ENCODE results near the gene ATG14. TPM values are rescaled to one million over a fixed set of nuclear protein-coding genes. Genes with fewer than 3 reads are reported as not detected.
"Not testable (repeated sequence)": the region's sequence is repeated elsewhere in the genome, so short reads cannot be mapped to it uniquely, and the experiment has no call there.

Gene ATG14
- total and polyA plus RNA-seq, 2 donors = 8.1 to 12.3 TPM

DNA sequence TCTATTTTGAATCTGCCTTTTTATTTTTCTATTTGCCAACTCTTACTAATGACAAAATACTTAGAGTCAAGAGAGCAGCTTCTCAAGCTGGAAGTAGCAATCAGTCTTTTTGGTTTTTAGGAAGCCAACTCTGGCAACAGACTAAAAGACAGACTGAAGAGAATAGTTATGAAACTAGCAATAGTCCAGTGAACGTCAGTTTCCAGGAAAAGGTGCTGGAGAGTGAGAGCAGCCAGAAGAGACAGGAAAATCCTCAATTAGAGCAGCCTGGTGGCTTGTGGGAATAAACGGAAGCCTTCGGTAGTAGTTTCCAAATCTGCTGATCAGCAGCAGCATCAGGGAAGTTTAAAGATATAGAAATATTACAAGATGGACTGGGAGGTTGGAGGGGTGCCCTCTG, 27.1 kb downstream of the ATG14 start:
- H3K36me3 ChIP-seq (ENCODE audit: control insufficient read depth in 2 of 2, insufficient read depth in 2 of 2, low read length in 1 of 2) = peaks cover 15 to 47% of the 10 kb centered on the region in 2 donors

DNA sequence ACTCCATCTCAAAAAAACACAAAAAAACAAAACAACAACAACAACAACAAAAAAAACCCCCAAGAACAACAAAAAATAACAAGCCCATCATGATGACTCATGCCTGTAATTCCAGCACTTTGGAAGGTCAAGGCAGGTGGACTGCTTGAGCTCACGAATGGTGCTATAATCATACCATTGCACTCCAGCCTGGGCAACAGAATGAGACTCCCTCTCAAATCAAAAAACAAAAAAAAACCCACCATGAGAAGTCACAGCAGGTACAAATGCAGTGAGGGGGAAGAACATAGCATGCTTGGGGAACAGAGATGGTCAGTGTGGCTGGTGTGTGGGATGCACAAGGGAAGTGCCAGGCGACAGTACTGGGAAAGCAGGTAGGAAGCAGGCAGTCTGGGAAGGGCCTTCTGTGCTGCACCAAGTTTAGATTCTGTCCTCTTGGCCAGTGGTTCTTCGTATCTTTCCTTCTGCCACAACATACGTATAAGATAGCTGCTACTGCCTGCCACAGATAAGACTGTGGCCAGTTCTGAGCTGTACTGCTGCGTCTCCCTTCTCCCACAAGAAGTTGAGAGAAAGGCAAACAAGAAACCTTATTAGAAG, 28.0 kb downstream of the ATG14 start:
- Histone ChIP-seq H3K36me3 (ENCODE audit: control insufficient read depth in 2 of 2, insufficient read depth in 2 of 2, low read length in 1 of 2) (peaks cover 11 to 47% of the 10 kb centered on the region in 2 donors), H3K4me3 (ENCODE audit: low read length in 2 of 2) (no peak overlapping the region), H3K27me3 (ENCODE audit: control insufficient read depth in 2 of 2, insufficient read depth in 1 of 2, low read length in 1 of 2) (no peaks in the 10 kb centered on the region), H3K27ac (ENCODE audit: low read depth in 1 of 2, low read length in 1 of 2) (no peak overlapping the region), H3K4me1 (ENCODE audit: control insufficient read depth in 2 of 2, insufficient read depth in 2 of 2, low read length in 2 of 2) (no peaks in the 10 kb centered on the region), H3K9me3 (ENCODE audit: control insufficient read depth in 2 of 2, insufficient read depth in 1 of 2, low read length in 1 of 2) (no peaks in the 10 kb centered on the region)
- 98% methylated on average over 5 of the region's 5 CpGs for WGBS
- no peak for DNase-seq (ENCODE audit: low read depth in 6 of 9, low spot score in 9 of 9)

More for the DNA sequence above, 27.1 kb downstream of the ATG14 start:
- 96% methylated on average over 3 of the region's 3 CpGs for WGBS
- H3K4me3 ChIP-seq (ENCODE audit: low read length in 2 of 2) = no peak overlapping the region
- H3K4me1 ChIP-seq (ENCODE audit: control insufficient read depth in 2 of 2, insufficient read depth in 2 of 2, low read length in 2 of 2) = no peaks in the 10 kb centered on the region
- no peak overlapping the region for H3K27ac ChIP-seq (ENCODE audit: low read depth in 1 of 2, low read length in 1 of 2)
- no peak for DNase-seq (ENCODE audit: low read depth in 6 of 9, low spot score in 9 of 9)
- no peaks in the 10 kb centered on the region for H3K27me3 ChIP-seq (ENCODE audit: control insufficient read depth in 2 of 2, insufficient read depth in 1 of 2, low read length in 1 of 2)
- H3K9me3 ChIP-seq (ENCODE audit: control insufficient read depth in 2 of 2, insufficient read depth in 1 of 2, low read length in 1 of 2) = no peaks in the 10 kb centered on the region

DNA sequence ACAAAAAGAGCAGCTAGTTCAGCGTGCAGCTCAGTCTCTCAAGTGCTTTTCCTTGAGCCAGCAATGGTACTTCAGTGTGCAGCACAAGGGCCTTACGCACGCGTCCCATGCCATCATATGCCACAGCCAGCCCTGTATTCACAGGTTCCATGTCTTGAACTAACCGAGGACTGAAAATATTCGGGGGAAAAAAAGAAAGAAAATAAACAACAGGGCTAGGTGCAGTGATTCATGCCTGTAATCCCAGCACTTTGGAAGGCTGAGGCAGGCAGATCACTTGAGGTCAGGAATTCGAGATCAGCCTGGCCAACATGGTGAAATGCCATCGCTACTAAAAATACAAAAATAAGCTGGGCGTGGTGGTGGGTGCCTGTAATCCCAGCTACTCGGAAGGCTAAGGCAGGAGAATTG, 28.6 kb downstream of the ATG14 start:
- WGBS = 95% methylated on average over 10 of the region's 10 CpGs
- H3K36me3 ChIP-seq (ENCODE audit: control insufficient read depth in 2 of 2, insufficient read depth in 2 of 2, low read length in 1 of 2) = peaks cover 14 to 44% of the 10 kb centered on the region in 2 donors

DNA sequence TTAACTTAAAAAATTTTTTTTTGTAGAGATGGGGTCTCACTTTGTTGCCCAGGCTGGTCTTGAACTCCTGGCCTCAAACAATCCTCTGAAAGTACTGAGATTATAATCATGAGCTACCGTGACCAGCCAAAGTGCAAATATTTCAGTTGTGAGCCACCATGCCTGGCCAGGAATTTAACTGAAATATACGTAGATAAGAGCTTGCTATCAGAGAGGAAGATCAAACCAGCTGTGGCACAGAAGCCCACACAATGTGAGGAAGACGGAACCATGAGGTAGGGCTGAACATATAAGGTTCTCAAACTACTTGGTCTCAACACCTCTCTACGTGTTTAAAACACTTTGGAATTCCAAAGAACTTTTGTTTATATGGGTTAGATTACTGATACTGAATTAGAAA, 29.1 kb downstream of the ATG14 start:
- no peaks in the 10 kb centered on the region for H3K4me1 ChIP-seq (ENCODE audit: control insufficient read depth in 2 of 2, insufficient read depth in 2 of 2, low read length in 2 of 2)
- H3K36me3 ChIP-seq (ENCODE audit: control insufficient read depth in 2 of 2, insufficient read depth in 2 of 2, low read length in 1 of 2) = peaks cover 14 to 42% of the 10 kb centered on the region in 2 donors
- no peaks in the 10 kb centered on the region for H3K9me3 ChIP-seq (ENCODE audit: control insufficient read depth in 2 of 2, insufficient read depth in 1 of 2, low read length in 1 of 2)
- no peak overlapping the region for H3K4me3 ChIP-seq (ENCODE audit: low read length in 2 of 2)
- no peak overlapping the region for H3K27ac ChIP-seq (ENCODE audit: low read depth in 1 of 2, low read length in 1 of 2)
- DNase-seq (ENCODE audit: low read depth in 6 of 9, low spot score in 9 of 9) = no peak
- WGBS = 92% methylated on average over 4 of the region's 4 CpGs
- no peaks in the 10 kb centered on the region for H3K27me3 ChIP-seq (ENCODE audit: control insufficient read depth in 2 of 2, insufficient read depth in 1 of 2, low read length in 1 of 2)

More for the DNA sequence above, 28.6 kb downstream of the ATG14 start:
- H3K4me1 ChIP-seq (ENCODE audit: control insufficient read depth in 2 of 2, insufficient read depth in 2 of 2, low read length in 2 of 2); H3K9me3 ChIP-seq (ENCODE audit: control insufficient read depth in 2 of 2, insufficient read depth in 1 of 2, low read length in 1 of 2); H3K27ac ChIP-seq (ENCODE audit: low read depth in 1 of 2, low read length in 1 of 2); DNase-seq (ENCODE audit: low read depth in 6 of 9, low spot score in 9 of 9); H3K4me3 ChIP-seq (ENCODE audit: low read length in 2 of 2); H3K27me3 ChIP-seq (ENCODE audit: control insufficient read depth in 2 of 2, insufficient read depth in 1 of 2, low read length in 1 of 2): not testable (repeated sequence)

DNA sequence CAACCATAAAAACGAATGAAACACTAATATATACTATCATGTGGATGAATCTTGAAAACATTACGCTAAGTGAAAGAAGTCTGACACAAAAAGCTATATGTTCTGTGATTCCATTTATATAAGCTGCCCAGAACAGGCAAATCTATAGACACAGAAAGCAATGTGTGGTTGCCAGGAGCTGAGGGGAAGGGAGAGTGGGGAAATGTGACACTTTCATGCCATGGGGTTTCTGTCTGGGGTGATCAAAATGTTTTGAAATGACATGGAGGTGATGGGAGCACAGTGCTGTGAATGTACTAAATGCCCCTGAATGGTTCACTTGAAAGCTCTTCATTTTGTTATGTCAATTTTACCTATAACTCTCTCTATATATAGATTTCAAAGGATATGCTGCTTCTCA, 30.1 kb downstream of the ATG14 start:
- no peaks in the 10 kb centered on the region for H3K27me3 ChIP-seq (ENCODE audit: control insufficient read depth in 2 of 2, insufficient read depth in 1 of 2, low read length in 1 of 2)
- H3K4me3 ChIP-seq (ENCODE audit: low read length in 2 of 2) = no peak overlapping the region
- H3K27ac ChIP-seq (ENCODE audit: low read depth in 1 of 2, low read length in 1 of 2) = no peak overlapping the region
- no peaks in the 10 kb centered on the region for H3K4me1 ChIP-seq (ENCODE audit: control insufficient read depth in 2 of 2, insufficient read depth in 2 of 2, low read length in 2 of 2)
- no peak for DNase-seq (ENCODE audit: low read depth in 6 of 9, low spot score in 9 of 9)
- no peaks in the 10 kb centered on the region for H3K9me3 ChIP-seq (ENCODE audit: control insufficient read depth in 2 of 2, insufficient read depth in 1 of 2, low read length in 1 of 2)
- 99% methylated on average over 2 of the region's 2 CpGs for WGBS
- peaks cover 19 to 44% of the 10 kb centered on the region in 2 donors for H3K36me3 ChIP-seq (ENCODE audit: control insufficient read depth in 2 of 2, insufficient read depth in 2 of 2, low read length in 1 of 2)

DNA sequence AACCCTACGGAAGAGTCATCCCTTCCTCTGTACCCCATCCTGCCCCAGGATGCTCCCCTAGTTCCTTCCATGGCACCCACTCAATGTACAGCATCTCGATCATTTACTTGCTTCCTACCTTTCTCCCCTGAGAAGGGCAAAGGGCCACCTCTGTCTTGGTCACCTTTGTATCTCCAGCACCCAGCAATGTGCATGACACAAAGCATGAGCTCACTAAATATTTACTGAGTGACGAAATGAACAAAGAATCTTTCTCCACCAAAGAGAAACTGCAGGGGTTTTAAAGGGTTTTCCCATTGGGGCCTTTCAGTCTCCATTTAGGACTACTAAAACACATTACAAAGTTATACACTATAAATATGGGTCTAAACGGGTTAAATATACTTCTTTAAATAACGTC, 30.6 kb downstream of the ATG14 start:
- Histone ChIP-seq H3K27ac (ENCODE audit: low read depth in 1 of 2, low read length in 1 of 2) (no peak overlapping the region), H3K36me3 (ENCODE audit: control insufficient read depth in 2 of 2, insufficient read depth in 2 of 2, low read length in 1 of 2) (peaks cover 19 to 46% of the 10 kb centered on the region in 2 donors), H3K4me3 (ENCODE audit: low read length in 2 of 2) (no peak overlapping the region), H3K4me1 (ENCODE audit: control insufficient read depth in 2 of 2, insufficient read depth in 2 of 2, low read length in 2 of 2) (no peaks in the 10 kb centered on the region), H3K27me3 (ENCODE audit: control insufficient read depth in 2 of 2, insufficient read depth in 1 of 2, low read length in 1 of 2) (no peaks in the 10 kb centered on the region), H3K9me3 (ENCODE audit: control insufficient read depth in 2 of 2, insufficient read depth in 1 of 2, low read length in 1 of 2) (no peaks in the 10 kb centered on the region)
- DNase-seq (ENCODE audit: low read depth in 6 of 9, low spot score in 9 of 9) = no peak
- 98% methylated on average over 5 of the region's 5 CpGs for WGBS

DNA sequence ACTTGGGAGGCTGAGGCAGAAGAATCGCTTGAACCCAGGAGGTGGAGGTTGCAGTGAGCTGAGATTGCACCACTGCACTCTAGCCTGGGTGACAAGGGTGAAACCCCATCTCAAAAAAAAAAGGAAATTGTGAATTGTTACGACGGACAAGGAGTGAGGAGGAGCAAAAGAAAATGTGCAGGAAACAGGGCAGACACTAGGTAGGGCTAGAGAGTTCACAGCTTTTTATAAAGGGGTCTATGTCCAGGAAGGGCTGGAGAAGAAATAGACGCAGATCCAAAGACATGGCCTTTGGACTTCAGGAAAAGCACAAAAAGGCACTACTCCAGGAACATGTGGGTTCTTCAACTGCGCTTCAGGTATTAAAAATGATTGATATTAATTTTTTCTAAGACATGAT, 34.4 kb downstream of the ATG14 start:
- no peaks in the 10 kb centered on the region for H3K9me3 ChIP-seq (ENCODE audit: control insufficient read depth in 2 of 2, insufficient read depth in 1 of 2, low read length in 1 of 2)
- peaks cover 3 to 5% of the 10 kb centered on the region in 2 donors for H3K4me1 ChIP-seq (ENCODE audit: control insufficient read depth in 2 of 2, insufficient read depth in 2 of 2, low read length in 2 of 2)

DNA sequence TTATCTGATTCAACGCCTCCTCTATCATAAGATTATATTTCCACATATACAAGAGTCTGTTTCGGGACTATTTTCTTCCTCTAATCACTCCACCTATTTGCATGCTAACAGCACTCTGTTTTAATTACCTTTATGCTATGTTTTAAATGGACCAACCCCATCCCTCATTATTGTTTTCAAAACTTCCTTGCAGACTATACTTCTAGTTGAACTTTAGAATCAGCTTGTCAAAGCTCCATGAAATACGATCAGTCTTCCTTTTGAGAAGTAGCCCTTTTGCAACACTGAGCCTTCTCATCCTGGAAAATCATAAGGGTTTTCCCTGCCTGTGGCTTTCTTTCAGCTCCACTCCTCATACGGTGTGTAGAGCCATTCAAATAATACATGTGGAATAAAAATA, 36.9 kb downstream of the ATG14 start:
- no peaks in the 10 kb centered on the region for H3K9me3 ChIP-seq (ENCODE audit: control insufficient read depth in 2 of 2, insufficient read depth in 1 of 2, low read length in 1 of 2)
- no peak for DNase-seq (ENCODE audit: low read depth in 6 of 9, low spot score in 9 of 9)
- no peak overlapping the region for H3K27ac ChIP-seq (ENCODE audit: low read depth in 1 of 2, low read length in 1 of 2)
- 96% methylated on average over 4 of the region's 4 CpGs for WGBS
- peaks cover 14 to 18% of the 10 kb centered on the region in 2 donors for H3K36me3 ChIP-seq (ENCODE audit: control insufficient read depth in 2 of 2, insufficient read depth in 2 of 2, low read length in 1 of 2)
- H3K4me3 ChIP-seq (ENCODE audit: low read length in 2 of 2) = no peak overlapping the region
- peaks cover 3 to 5% of the 10 kb centered on the region in 2 donors for H3K4me1 ChIP-seq (ENCODE audit: control insufficient read depth in 2 of 2, insufficient read depth in 2 of 2, low read length in 2 of 2)
- H3K27me3 ChIP-seq (ENCODE audit: control insufficient read depth in 2 of 2, insufficient read depth in 1 of 2, low read length in 1 of 2) = no peaks in the 10 kb centered on the region

More for the DNA sequence above, 34.4 kb downstream of the ATG14 start:
- 98% methylated on average over 5 of the region's 5 CpGs for WGBS
- no peaks in the 10 kb centered on the region for H3K27me3 ChIP-seq (ENCODE audit: control insufficient read depth in 2 of 2, insufficient read depth in 1 of 2, low read length in 1 of 2)
- H3K4me3 ChIP-seq (ENCODE audit: low read length in 2 of 2) = no peak overlapping the region
- no peak overlapping the region for H3K27ac ChIP-seq (ENCODE audit: low read depth in 1 of 2, low read length in 1 of 2)
- no peak for DNase-seq (ENCODE audit: low read depth in 6 of 9, low spot score in 9 of 9)
- peaks cover 16 to 33% of the 10 kb centered on the region in 2 donors for H3K36me3 ChIP-seq (ENCODE audit: control insufficient read depth in 2 of 2, insufficient read depth in 2 of 2, low read length in 1 of 2)

DNA sequence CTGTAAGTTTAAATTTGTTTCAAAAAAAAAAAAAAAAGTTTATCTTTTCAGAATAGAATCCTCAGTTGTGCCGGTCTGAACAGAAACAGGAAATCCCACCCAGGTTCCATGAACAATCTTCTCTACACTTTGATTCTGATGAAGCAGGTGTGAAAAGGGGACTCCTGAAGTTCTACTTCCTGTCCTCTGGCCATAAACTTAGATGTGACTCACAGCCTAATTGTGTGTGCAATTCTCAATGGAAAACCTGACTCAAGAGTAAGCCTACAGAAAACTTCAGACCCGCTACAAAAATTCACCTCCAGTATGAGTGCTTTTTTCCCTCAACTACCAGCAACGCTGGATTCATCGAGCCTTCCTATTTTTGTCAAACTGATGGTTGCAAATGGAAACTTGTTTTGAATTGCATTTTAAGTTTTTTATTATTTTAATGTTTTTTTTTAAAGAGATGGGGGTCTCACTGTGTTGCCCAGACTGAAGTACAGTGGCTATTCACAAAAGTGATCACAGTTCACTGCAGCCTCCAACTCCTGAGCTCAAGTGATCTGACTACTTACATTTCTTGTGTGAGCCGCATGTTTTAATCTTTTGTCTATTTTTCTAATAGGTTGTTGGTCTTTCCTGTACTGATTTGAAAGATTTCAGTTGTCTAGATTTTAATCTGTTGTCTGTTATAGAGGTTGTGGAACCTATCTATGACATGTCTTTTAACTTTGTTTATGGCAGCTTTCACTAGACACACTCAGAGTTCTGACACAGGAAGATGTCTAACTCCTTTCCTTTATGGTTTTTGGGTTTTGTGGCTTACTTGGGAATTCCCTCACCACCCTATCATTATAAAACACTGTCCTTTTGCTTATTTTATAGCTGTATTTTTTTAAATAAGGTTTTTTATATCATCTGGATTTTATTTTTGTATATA, 37.6 kb downstream of the ATG14 start:
- peaks cover 20 to 21% of the 10 kb centered on the region in 2 donors for H3K36me3 ChIP-seq (ENCODE audit: control insufficient read depth in 2 of 2, insufficient read depth in 2 of 2, low read length in 1 of 2)
- DNase-seq (ENCODE audit: low read depth in 6 of 9, low spot score in 9 of 9) = peak in 3 of 9 donors; percentile 8 to 45 (median 16)

More for the DNA sequence above, 37.6 kb downstream of the ATG14 start:
- no peaks in the 10 kb centered on the region for H3K27me3 ChIP-seq (ENCODE audit: control insufficient read depth in 2 of 2, insufficient read depth in 1 of 2, low read length in 1 of 2)
- no peak overlapping the region for H3K4me3 ChIP-seq (ENCODE audit: low read length in 2 of 2)
- peaks cover 3 to 5% of the 10 kb centered on the region in 2 donors for H3K4me1 ChIP-seq (ENCODE audit: control insufficient read depth in 2 of 2, insufficient read depth in 2 of 2, low read length in 2 of 2)
- 79% methylated on average over 5 of the region's 5 CpGs for WGBS
- peak overlapping the region in 1 of 2 donors; percentile 5 for H3K27ac ChIP-seq (ENCODE audit: low read depth in 1 of 2, low read length in 1 of 2)
- no peaks in the 10 kb centered on the region for H3K9me3 ChIP-seq (ENCODE audit: control insufficient read depth in 2 of 2, insufficient read depth in 1 of 2, low read length in 1 of 2)

Data from thymus (tissue), 11 donors.